Islet of Langerhans (tissue), 1 donor: ENCODE results near the gene THSD7B.

Experiments used
- FAIRE-seq: peaks from one replicate; lab custom pipeline; 2011; peaks lifted over from hg19 to GRCh38; lab: Jason Lieb, UNC

THSD7B gene

DNA sequence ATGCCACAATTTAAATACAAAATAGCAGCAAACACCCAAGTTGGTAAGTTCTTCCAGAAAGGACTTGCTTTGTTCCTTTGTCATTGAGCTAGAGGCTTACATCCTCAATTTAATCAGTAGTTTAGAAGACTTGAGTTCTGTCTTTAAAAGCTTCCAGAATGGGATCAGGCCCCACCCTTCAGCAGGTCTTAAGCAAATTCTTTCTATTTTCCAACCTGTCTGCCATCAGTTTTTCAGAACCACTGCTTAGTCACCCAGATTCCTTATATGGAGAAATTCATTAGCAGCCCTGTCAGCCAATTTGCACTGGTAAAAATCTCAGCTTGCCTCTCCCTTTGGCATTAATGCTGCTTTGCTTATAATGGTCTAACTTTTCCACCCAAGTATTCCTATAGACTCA lies 935.3 kb downstream of the THSD7B start:
- no peak for FAIRE-seq

DNA sequence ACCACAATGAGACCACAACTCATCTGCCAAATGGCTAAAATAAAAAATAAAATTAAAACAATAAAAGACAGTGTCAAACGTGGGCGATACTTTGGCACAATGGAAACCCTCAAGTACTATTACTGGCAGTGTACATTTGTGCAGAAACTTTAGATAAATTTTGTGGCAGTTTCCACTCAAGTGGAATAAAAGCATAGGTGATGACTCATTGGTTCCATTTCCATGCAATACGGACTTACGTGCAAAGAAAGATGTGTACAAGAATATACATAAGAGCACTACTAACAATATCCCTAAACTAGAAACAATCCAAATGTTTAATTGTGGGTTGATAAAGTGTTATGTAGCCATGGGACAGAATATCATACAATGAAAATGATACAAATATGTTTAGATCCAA lies 940.0 kb downstream of the THSD7B start:
- no peak for FAIRE-seq

DNA sequence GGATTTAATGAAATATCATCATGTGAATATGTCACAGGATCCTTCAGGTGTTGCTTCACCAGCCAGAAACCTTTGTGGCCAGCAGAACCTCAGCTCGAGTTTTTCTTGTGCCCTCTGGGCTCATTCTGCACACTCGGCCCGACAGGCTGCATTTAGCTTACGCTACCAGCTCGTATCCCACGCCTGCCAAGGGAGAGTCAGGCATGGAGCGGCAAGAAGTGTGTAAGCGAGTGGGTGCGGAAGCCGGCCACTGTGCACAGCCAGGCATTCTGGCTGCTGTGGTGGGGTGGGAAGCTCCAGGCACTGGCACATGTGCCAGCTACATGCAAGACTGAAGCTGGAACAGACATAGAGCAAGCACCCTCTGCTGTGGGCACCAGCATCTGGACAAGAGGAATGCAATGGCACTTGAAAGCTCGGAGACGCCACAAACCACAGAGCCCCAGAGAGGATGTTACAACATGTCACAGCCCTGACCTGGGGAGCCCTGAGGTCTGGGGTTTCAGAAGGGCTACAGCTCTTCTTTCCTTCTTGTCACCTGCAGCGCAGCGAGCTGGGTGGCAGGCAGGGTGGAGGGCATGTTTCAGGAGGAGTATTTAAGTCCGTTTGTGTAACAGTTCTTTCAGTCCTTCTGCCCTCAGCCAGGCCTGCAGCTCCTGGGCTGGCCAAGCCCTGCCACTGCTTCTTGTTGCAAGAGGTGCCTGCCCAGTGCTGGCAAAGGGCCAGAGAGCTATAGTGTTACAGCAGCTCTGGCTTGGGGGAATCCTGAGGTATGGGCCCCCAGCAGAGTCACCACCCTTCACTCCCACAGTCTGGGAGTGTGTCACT lies 941.7 kb downstream of the THSD7B start:
- FAIRE-seq, result no peak

DNA sequence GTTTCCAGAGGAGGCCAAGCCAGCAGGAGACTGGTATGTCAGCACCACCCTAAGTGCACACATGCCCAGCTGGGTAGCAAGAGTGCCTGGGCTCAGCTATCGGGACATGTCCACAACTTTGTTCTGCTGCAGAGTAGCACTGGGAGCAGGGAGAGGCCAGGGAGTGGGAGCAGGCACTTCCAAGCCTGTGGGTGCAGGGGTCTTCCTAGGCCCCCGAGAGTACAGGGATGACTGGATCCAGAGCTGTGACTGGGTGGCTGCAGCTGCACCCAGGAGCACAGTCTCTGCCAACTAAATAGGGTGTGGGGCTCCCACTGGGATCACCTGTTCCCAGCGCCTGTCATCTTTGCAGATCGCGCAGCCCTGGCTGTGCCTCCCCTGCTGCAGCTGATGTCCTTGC lies 943.0 kb downstream of the THSD7B start:
- FAIRE-seq, result no peak

DNA sequence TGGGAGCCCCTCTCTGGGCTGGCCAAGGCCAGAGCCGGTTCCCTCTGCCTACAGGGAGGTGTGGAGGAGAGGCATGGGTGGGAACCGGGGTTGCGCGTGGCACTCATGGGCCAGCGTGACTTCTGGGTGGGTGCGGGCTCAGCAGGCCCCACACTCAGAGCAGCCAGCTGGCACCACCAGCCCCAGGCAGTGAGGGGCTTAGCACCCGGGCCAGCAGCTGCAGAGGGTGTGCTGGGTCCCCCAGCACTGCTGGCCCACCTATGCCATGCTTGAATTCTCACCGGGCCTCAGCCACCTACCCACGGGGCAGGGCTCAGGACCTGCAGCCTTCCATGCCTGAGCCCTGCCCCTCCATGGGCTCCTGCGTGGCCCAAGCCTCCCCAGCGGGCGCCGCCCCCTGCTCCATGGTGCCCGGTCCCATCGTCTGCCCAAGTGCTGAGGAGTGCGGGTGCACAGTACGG lies 950.4 kb downstream of the THSD7B start:
- no peak for FAIRE-seq

DNA sequence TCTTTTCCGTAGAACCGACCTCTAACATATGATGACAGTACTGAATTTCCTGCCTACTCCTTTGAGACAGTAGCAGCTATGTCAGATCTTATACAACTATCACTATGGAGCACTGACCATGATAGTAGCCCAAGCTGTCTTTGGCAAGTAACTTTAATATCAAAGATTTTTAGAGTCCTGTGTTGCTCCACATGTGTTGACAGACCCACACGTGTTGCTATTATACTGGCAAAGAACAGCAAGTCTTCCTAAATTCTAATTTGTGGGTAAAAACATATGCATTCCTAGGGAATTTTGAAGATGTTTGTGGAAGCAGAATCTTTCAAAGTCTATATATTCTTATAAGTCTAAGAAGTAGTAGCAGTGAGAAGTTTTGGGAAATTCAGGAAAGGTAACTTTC lies 953.4 kb downstream of the THSD7B start:
- FAIRE-seq, result no peak

DNA sequence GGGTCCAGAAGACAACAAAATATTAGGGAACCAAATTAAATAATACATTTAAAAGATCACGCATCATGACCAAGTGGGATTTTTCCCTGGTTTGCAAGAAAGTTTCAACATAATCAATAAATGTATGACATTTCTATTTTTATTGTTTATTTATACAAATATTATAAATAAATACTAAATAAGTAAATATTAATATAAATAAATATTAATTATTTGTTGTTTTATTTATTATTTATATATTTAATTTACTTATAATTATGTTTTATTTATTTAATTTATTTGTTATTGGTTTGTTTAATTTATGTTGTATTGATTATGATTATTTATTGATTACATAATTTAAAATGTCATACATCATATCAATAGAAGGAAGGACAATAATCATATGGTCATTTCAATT lies 956.4 kb downstream of the THSD7B start:
- FAIRE-seq, result no peak

DNA sequence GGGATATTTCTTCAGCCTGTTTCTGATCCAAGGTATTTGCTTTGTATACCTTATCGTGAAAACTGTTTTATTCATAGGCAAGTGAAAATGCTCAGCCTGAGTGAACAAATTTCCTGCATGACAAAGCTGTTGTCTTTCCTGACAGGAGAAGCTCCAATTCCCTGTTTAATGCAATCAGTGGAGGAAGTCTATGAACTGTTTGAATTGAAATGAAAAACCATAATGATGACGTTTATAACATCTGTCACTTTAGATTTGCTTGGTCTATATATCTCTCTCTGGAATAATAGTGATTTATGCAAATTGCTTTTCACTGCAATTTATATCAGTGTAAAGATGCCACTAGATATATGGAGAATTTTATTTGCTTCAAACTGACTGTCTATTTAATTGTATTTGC lies 959.6 kb downstream of the THSD7B start:
- FAIRE-seq, result no peak
